Measurements from ENCODE around the gene TIMP2. TPM values are rescaled to one million over a fixed set of nuclear protein-coding genes. Genes with fewer than 3 reads are reported as not detected.
A peak's percentile ranks its signal among the peaks of the same experiment; 100 is the strongest.
"Not testable (repeated sequence)": the region's sequence is repeated elsewhere in the genome, so short reads cannot be mapped to it uniquely, and the experiment has no call there.

The TIMP2 gene
- total RNA-seq, 3 donors from 2014 or later = 0.63 to 1.0 (median 0.81) TPM

GRCh38 chr17:78886954-78887353, 38.2 kb downstream of the TIMP2 start:
- H3K27me3 Mint-ChIP-seq (ENCODE audit: low read depth) = peaks cover 5% of the 10 kb centered on the region
- no peaks in the 10 kb centered on the region for H3K36me3 Mint-ChIP-seq (ENCODE audit: insufficient read depth)
- H3K4me1 Mint-ChIP-seq (ENCODE audit: low read depth) = peaks cover 36% of the 10 kb centered on the region
- DNase-seq = no peak
- H3K4me3 Mint-ChIP-seq = no peak overlapping the region
- H3K9me3 Mint-ChIP-seq = no peaks in the 10 kb centered on the region
- ATAC-seq = no peak

DNA sequence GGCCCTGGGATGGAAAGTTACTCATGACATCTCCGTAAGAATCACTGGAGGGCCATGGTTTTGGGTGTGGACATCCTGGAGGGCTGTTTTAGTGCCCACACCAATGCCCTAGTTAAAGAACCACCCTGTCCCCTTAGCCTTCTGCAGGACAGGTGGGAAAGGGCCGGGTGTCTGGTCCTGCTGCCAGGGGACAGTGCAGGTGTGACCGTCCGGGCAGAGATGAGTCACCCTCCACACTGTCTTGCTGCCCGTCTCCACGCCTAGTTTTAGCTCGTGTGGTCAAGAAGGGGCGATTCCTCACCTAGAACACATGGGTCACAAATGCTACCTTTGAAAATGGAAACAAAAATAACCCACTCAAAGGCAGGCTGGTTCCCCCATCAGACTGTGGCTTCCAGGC, 39.2 kb downstream of the TIMP2 start:
- Mint-ChIP-seq H3K36me3 (ENCODE audit: insufficient read depth) (no peaks in the 10 kb centered on the region), H3K27me3 (ENCODE audit: low read depth) (peaks cover 5% of the 10 kb centered on the region), H3K4me1 (ENCODE audit: low read depth) (peaks cover 26% of the 10 kb centered on the region), H3K4me3 (no peak overlapping the region), H3K9me3 (no peaks in the 10 kb centered on the region)
- ATAC-seq (no peak), DNase-seq (no peak)

DNA sequence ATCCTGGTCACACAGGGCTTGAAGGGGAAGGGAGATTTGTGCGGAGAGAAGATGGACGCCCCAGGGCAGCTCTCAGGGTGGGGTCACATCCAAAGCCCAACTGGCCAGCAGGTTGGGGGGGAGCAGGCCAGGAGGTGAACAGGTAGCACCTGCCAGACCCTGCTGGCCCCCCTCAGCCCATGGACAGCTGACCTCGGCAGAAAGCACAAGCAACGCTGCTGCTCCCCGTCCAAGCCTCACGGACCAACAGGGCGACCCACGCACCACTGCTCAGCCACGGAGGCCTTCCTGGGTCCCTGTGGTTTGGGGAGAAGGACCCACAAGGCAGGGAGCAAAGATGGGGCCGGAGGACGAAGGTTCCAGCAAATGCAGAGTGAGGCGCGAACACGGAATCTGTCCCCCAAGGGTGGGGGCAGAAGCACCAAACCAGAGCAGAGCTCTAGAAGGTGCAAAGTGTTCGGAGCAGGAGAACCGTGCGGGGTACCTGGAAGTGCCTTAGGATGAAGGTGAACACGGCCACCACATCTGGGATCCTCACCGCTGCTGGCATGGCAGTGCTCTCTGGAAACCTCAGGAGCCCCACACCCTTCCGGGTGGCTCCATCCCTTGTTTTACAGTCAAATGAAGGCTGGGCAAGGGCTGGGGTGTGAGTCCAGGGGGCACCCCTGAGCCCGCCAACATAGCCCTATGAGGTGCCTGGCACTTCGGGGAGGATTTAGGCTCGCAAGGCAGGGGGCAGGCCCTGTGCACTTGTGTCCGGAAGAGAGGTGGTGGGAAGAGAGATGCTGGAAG, 40.1 kb downstream of the TIMP2 start:
- Mint-ChIP-seq H3K4me1 (ENCODE audit: low read depth) (peaks cover 21% of the 10 kb centered on the region), H3K36me3 (ENCODE audit: insufficient read depth) (no peaks in the 10 kb centered on the region), H3K4me3 (no peak overlapping the region), H3K27me3 (ENCODE audit: low read depth) (peaks cover 7% of the 10 kb centered on the region), H3K9me3 (no peaks in the 10 kb centered on the region)
- DNase-seq (no peak), ATAC-seq (no peak)

DNA sequence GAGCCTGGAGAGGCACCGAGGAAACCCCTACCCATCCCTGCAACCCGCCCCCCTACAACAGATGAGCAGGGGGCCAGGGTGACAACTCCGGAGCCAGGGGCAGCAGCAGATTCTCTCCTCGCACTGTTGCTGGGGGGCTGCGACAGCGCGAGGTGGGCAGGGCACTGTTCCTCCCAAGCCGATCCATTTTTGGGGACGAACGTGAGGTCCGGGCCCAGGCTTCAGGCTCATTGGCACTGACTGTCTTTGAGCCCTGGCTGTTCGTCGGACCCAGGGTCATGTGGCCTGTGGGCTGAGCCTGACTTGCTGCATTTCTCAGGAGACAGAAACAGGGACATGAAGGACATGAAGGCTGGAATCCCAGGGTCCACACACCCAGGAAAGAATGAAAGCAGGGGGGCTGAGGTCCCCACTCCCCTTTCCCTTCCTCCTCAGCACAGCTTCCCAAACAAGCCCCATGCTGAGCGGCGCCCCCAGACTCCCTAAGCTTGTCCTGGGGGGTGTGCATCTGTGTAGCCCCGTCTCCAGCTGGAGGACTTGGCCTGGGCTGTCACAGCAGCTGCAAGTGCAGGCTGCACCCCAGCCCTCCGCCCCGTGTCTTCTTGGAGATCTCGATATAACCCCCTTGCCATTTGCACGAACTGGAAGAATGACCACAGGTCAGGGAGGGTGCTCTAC, 40.9 kb downstream of the TIMP2 start:
- peaks cover 7% of the 10 kb centered on the region for H3K27me3 Mint-ChIP-seq (ENCODE audit: low read depth)
- ATAC-seq = no peak
- no peak overlapping the region for H3K4me3 Mint-ChIP-seq
- no peak for DNase-seq
- no peaks in the 10 kb centered on the region for H3K36me3 Mint-ChIP-seq (ENCODE audit: insufficient read depth)
- peaks cover 20% of the 10 kb centered on the region for H3K4me1 Mint-ChIP-seq (ENCODE audit: low read depth)
- H3K9me3 Mint-ChIP-seq = no peaks in the 10 kb centered on the region

DNA sequence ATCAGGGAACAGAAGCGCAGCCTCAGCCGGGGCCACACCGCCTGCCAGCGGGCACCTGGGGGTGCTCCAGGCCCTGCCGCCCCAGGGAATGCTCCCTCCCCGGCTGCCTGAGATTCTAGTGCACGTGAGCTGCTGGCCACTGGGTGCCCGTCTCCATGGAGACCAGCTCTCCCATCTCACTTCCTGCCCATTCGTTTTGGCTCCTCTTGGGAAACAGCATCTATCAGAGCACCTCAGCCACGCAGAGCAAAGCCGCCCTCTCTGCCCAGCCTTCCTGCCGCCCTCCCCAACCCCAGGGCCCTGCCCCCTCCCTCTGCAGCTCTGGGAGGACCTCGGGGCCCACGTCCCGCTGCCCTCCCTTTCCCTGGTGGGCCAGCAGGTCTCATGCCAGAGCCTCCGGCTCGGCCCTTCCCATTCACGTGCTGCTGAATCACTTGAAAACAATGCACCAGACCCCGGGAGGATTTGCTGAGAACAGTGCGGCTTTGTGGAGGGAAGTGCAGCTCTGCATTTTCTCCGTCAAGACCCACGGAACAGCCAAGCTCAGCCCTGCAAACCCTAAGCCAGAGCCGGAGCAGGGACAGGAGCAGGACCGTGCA, 41.6 kb downstream of the TIMP2 start:
- no peaks in the 10 kb centered on the region for H3K9me3 Mint-ChIP-seq
- ATAC-seq (peak in 1 of 2 donors; percentile 17), DNase-seq (no peak)
- peaks cover 7% of the 10 kb centered on the region for H3K27me3 Mint-ChIP-seq (ENCODE audit: low read depth)
- no peak overlapping the region for H3K4me3 Mint-ChIP-seq
- H3K36me3 Mint-ChIP-seq (ENCODE audit: insufficient read depth) = no peaks in the 10 kb centered on the region
- peaks cover 21% of the 10 kb centered on the region for H3K4me1 Mint-ChIP-seq (ENCODE audit: low read depth)

DNA sequence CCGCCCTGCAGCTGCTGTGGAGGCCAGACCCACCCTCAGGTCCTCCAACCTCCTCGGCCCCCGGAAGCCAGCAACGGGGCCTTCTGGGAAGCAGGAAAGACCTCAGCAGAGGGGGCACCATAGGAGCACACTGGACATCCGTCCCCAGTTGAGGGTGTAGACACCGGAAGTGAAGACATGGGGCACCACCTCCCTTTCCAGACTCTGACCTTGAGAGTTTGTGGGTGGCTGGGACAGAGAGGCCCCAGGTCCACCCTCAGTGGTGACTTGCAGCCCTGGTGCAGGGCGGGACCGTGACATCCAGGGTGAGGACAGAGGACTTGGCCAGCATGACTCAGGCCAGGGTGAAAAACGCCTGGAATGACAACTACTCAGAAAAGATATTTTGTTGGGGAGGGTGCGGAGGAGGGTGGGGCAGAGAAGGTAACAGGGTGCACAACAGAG, 42.1 kb downstream of the TIMP2 start:
- no peaks in the 10 kb centered on the region for H3K9me3 Mint-ChIP-seq
- DNase-seq (no peak), ATAC-seq (peak in 1 of 2 donors; percentile 11)
- peaks cover 7% of the 10 kb centered on the region for H3K27me3 Mint-ChIP-seq (ENCODE audit: low read depth)
- peaks cover 19% of the 10 kb centered on the region for H3K4me1 Mint-ChIP-seq (ENCODE audit: low read depth)
- H3K4me3 Mint-ChIP-seq = no peak overlapping the region
- H3K36me3 Mint-ChIP-seq (ENCODE audit: insufficient read depth) = no peaks in the 10 kb centered on the region

- H3K4me3 Mint-ChIP-seq = no peak overlapping the region
- no peaks in the 10 kb centered on the region for H3K9me3 Mint-ChIP-seq
- H3K27me3 Mint-ChIP-seq (ENCODE audit: low read depth) = peaks cover 7% of the 10 kb centered on the region
- no peaks in the 10 kb centered on the region for H3K36me3 Mint-ChIP-seq (ENCODE audit: insufficient read depth)
- peaks cover 19% of the 10 kb centered on the region for H3K4me1 Mint-ChIP-seq (ENCODE audit: low read depth)
- ATAC-seq = no peak
- no peak for DNase-seq
Measured at GRCh38 chr17:78882540-78883088, 42.6 kb downstream of the TIMP2 start.

- peaks cover 19% of the 10 kb centered on the region for H3K4me1 Mint-ChIP-seq (ENCODE audit: low read depth)
- H3K27me3 Mint-ChIP-seq (ENCODE audit: low read depth) = peaks cover 9% of the 10 kb centered on the region
- H3K9me3 Mint-ChIP-seq = no peaks in the 10 kb centered on the region
- H3K4me3 Mint-ChIP-seq = peak overlapping the region; percentile 67
- ATAC-seq (peak; percentile 33 to 57), DNase-seq (no peak)
- H3K36me3 Mint-ChIP-seq (ENCODE audit: insufficient read depth) = no peaks in the 10 kb centered on the region
Measured at GRCh38 chr17:78879635-78880186, 45.5 kb downstream of the TIMP2 start.

DNA sequence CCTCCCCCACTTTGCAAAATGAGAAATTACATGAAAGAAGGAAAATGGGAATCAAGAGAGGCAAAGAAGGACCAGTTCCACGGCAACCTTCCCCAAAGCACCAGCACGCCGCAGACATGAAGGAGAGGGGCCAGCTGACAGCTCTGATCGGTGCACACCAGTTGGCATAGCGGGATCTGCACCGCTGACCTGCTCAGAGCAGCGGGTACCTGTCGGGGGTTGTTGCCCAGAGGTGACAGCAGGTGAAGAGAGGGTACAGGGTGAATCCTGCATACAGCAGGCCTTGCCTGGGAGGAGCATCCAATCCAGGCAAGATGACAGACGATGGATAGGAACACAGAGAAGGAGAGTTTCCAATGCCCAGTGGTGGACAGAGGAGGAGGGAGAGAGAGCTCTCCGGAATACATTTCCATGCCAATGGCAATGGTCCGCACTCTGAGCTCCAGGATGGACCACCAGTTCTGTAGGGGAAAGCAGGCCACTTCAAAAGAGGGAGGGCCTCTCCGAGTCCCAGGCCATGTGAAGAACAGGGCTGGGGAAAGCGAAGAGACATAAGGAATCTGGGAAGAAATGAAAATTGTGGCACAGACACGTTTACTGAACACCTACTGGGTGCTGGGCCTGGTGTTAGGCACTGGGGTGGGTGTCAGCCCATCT, 46.2 kb downstream of the TIMP2 start:
- DNase-seq (no peak), ATAC-seq (no peak)
- Mint-ChIP-seq H3K36me3 (ENCODE audit: insufficient read depth) (no peaks in the 10 kb centered on the region), H3K27me3 (ENCODE audit: low read depth) (peaks cover 9% of the 10 kb centered on the region), H3K4me3 (peak overlapping the region; percentile 67), H3K4me1 (ENCODE audit: low read depth) (peaks cover 19% of the 10 kb centered on the region), H3K9me3 (no peaks in the 10 kb centered on the region)

DNA sequence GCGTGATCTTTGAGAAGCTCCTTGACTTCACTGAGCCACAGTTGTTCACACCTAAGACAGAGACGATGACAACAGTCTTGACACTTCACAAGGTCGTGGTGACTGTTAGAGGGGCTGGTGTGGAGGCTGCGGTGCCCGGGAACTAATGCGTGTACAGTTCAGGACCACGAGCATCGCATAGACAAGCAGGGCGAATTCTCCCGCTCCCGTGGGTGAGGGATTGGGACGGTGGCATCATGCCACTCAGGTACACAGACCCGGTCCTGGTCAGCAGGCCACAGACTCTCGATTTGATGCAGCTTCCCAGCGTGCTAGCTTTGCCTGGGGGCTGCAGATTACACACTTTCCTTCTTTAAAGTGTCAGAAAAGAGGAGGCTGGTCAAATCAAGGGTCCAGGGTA, 46.9 kb downstream of the TIMP2 start:
- no peak for ATAC-seq
- H3K9me3 Mint-ChIP-seq = no peaks in the 10 kb centered on the region
- no peak overlapping the region for H3K4me3 Mint-ChIP-seq
- H3K4me1 Mint-ChIP-seq (ENCODE audit: low read depth) = peaks cover 19% of the 10 kb centered on the region
- H3K36me3 Mint-ChIP-seq (ENCODE audit: insufficient read depth) = no peaks in the 10 kb centered on the region
- H3K27me3 Mint-ChIP-seq (ENCODE audit: low read depth) = peaks cover 8% of the 10 kb centered on the region
- no peak for DNase-seq

GRCh38 chr17:78876954-78877517, 48.2 kb downstream of the TIMP2 start:
- H3K4me3 Mint-ChIP-seq; H3K9me3 Mint-ChIP-seq; H3K36me3 Mint-ChIP-seq (ENCODE audit: insufficient read depth); DNase-seq; H3K27me3 Mint-ChIP-seq (ENCODE audit: low read depth); ATAC-seq: not testable (repeated sequence)
- H3K4me1 Mint-ChIP-seq (ENCODE audit: low read depth) = peaks cover 14% of the 10 kb centered on the region

DNA sequence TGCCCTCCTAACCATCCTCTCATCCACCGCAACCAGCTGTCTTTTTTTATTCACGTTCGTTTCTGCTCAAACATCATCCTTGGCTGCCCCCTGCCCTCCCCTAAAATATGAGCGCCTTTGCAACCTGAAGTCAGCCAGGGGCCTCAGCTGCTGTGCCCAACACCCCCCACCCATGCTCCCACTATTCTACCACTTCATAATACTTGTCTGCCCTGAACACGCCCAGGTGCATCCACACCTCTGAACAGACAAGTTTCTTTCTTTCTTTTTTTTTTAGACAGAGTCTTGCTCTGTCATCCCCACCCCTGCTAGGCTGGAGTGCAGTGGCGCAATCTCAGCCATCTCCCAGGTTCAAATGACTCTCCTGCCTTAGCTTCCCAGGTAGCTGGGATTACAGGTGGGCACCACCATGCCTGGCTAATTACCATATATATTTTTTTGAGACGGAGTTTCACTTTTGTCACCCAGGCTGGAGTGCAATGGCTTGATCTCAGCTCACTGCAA, 49.0 kb downstream of the TIMP2 start:
- no peak for ATAC-seq
- Mint-ChIP-seq H3K36me3 (ENCODE audit: insufficient read depth) (no peaks in the 10 kb centered on the region), H3K4me1 (ENCODE audit: low read depth) (peaks cover 14% of the 10 kb centered on the region), H3K4me3 (no peak overlapping the region), H3K27me3 (ENCODE audit: low read depth) (peaks cover 6% of the 10 kb centered on the region), H3K9me3 (no peaks in the 10 kb centered on the region)
- no peak for DNase-seq

- Mint-ChIP-seq H3K4me1 (ENCODE audit: low read depth) (peaks cover 14% of the 10 kb centered on the region), H3K4me3 (no peak overlapping the region)
Measured at GRCh38 chr17:78875363-78876093, 49.7 kb downstream of the TIMP2 start.

More at GRCh38 chr17:78875363-78876093, 49.7 kb downstream of the TIMP2 start:
- no peaks in the 10 kb centered on the region for H3K9me3 Mint-ChIP-seq
- ATAC-seq (no peak), DNase-seq (no peak)
- H3K27me3 Mint-ChIP-seq (ENCODE audit: low read depth) = peaks cover 6% of the 10 kb centered on the region
- no peaks in the 10 kb centered on the region for H3K36me3 Mint-ChIP-seq (ENCODE audit: insufficient read depth)

Measured in activated T-cell treated with anti-CD3 and anti-CD28 coated beads, Interleukin-2, amount 50 U/mL, for 4 hours (primary cell).